Activated CD8-positive, alpha-beta memory T cell treated with anti-CD3 and anti-CD28 coated beads, Interleukin-2, amount 10 ng/mL, durations not matched to agents 7 days and 5 days (primary cell): ENCODE results near the gene REEP2. TPM values are rescaled to one million over a fixed set of nuclear protein-coding genes. Genes with fewer than 3 reads are reported as not detected.
A peak's percentile ranks its signal among the peaks of the same experiment; 100 is the strongest.

Experiments
- ATAC-seq: fragments of 150-1000 bp; cut with Tn5 transposase; one replicate; pipeline ENCODE4 v1.10.0; 2021; ENCODE audit warnings: moderate library complexity
- CTCF ChIA-PET: fragments of 350-600 bp; sonication (Branson Sonifier 250); formaldehyde crosslinking; loops from one replicate; lab custom pipeline; 2021; ENCODE audit warnings: antibody characterized with exemption; lab: Charles Lee
- DNase-seq: peaks from one replicate; pipeline ENCODE4 v3.0.0-alpha.2; 2020
- H3K27ac Mint-ChIP-seq: one replicate; pipeline ENCODE4 v1.8.0; 2021; ENCODE audit warnings: mild to moderate bottlenecking, mixed read lengths
- H3K27me3 Mint-ChIP-seq: one replicate; pipeline ENCODE4 v1.8.0; 2021; ENCODE audit warnings: mixed read lengths
- H3K36me3 Mint-ChIP-seq: one replicate; pipeline ENCODE4 v1.8.0; 2021; ENCODE audit warnings: mild to moderate bottlenecking, mixed read lengths
- H3K4me1 Mint-ChIP-seq: one replicate; pipeline ENCODE4 v1.8.0; 2021; ENCODE audit warnings: mixed read lengths
- H3K4me3 Mint-ChIP-seq: one replicate; pipeline ENCODE4 v1.8.0; 2021; ENCODE audit warnings: mild to moderate bottlenecking, moderate library complexity, mixed read lengths
- H3K9me3 Mint-ChIP-seq: one replicate; pipeline ENCODE4 v1.8.0; 2022; ENCODE audit warnings: low read depth, mixed read lengths
- total RNA-seq, 2 experiments: library from RNA; stranded (reverse); gene quantifications; one replicate each; pipeline ENCODE4 v1.2.3, GENCODE V29; 2021

REEP2 gene
- total RNA-seq, 2 experiments from 2014 or later, result 1.7 to 5.4 TPM

- CTCF ChIA-PET, result interaction anchor here (5.7 kb wide), 1 partner anchor 8 kb away, joined by 37 read pairs; no protein-coding TSS in a partner anchor
- Mint-ChIP-seq H3K4me3 (peak overlapping the region; percentile 35), H3K27ac (no peak overlapping the region), H3K36me3 (peaks cover 4% of the 10 kb centered on the region), H3K4me1 (peaks cover 13% of the 10 kb centered on the region), H3K27me3 (peaks cover 7% of the 10 kb centered on the region), H3K9me3 (no peaks in the 10 kb centered on the region)
- no peak for DNase-seq
- ATAC-seq, result no peak
Observed at GRCh38 chr5:138440159-138441073, 1.6 kb downstream of the REEP2 start.

GRCh38 chr5:138441221-138441620 is 2.4 kb downstream of the REEP2 start:
- Mint-ChIP-seq H3K36me3 (no peaks in the 10 kb centered on the region), H3K27ac (no peak overlapping the region), H3K9me3 (no peaks in the 10 kb centered on the region), H3K4me3 (no peak overlapping the region), H3K27me3 (peaks cover 7% of the 10 kb centered on the region), H3K4me1 (peaks cover 13% of the 10 kb centered on the region)
- CTCF ChIA-PET, result interaction anchor here (1.0 to 5.7 kb wide), 2 partner anchors 7 to 63 kb away, joined by 3 to 37 read pairs; no protein-coding TSS in a partner anchor
- no peak for ATAC-seq
- DNase-seq, result no peak

GRCh38 chr5:138444078-138444773 is 5.4 kb downstream of the REEP2 start:
- Mint-ChIP-seq H3K4me3 (no peak overlapping the region), H3K36me3 (no peaks in the 10 kb centered on the region), H3K27me3 (peaks cover 2% of the 10 kb centered on the region), H3K9me3 (no peaks in the 10 kb centered on the region), H3K4me1 (peaks cover 6% of the 10 kb centered on the region), H3K27ac (no peak overlapping the region)
- no peak for DNase-seq
- ATAC-seq, result no peak
- CTCF ChIA-PET, result interaction anchor here (1.5 kb wide), 1 partner anchor 12 kb away, joined by 4 read pairs; no protein-coding TSS in a partner anchor

GRCh38 chr5:138444774-138445546 is 6.1 kb downstream of the REEP2 start:
- H3K4me1 Mint-ChIP-seq, result peaks cover 3% of the 10 kb centered on the region
- no peak for DNase-seq
- H3K36me3 Mint-ChIP-seq, result no peaks in the 10 kb centered on the region
- H3K27ac Mint-ChIP-seq, result no peak overlapping the region
- no peak overlapping the region for H3K4me3 Mint-ChIP-seq
- no peak for ATAC-seq
- CTCF ChIA-PET, result interaction anchor here (1.5 kb wide), 1 partner anchor 11 kb away, joined by 4 read pairs; no protein-coding TSS in a partner anchor
- H3K27me3 Mint-ChIP-seq, result peaks cover 2% of the 10 kb centered on the region
- no peaks in the 10 kb centered on the region for H3K9me3 Mint-ChIP-seq

GRCh38 chr5:138445547-138446271 is 6.9 kb downstream of the REEP2 start:
- Mint-ChIP-seq H3K36me3 (no peaks in the 10 kb centered on the region), H3K4me3 (no peak overlapping the region), H3K9me3 (no peaks in the 10 kb centered on the region), H3K27ac (no peak overlapping the region), H3K4me1 (peaks cover 4% of the 10 kb centered on the region), H3K27me3 (peaks cover 2% of the 10 kb centered on the region)
- no peak for ATAC-seq
- no peak for DNase-seq
- CTCF ChIA-PET, result interaction anchor here (0.9 kb wide), 1 partner anchor 58 kb away, joined by 3 read pairs; no protein-coding TSS in a partner anchor

GRCh38 chr5:138448070-138448469 is 9.2 kb downstream of the REEP2 start:
- DNase-seq, result no peak
- peaks cover 4% of the 10 kb centered on the region for H3K4me1 Mint-ChIP-seq
- ATAC-seq, result no peak
- H3K27ac Mint-ChIP-seq, result no peak overlapping the region
- peaks cover 2% of the 10 kb centered on the region for H3K27me3 Mint-ChIP-seq
- CTCF ChIA-PET, result interaction anchor here (1.5 to 6.2 kb wide), 6 partner anchors 9 to 121 kb away, joined by 4 to 100 read pairs (median 26); partner anchors contain the start of genes EGR1, KDM3B and REEP2
- H3K9me3 Mint-ChIP-seq, result no peaks in the 10 kb centered on the region
- no peaks in the 10 kb centered on the region for H3K36me3 Mint-ChIP-seq
- H3K4me3 Mint-ChIP-seq, result no peak overlapping the region

- DNase-seq (no peak), ATAC-seq (no peak)
- peaks cover 2% of the 10 kb centered on the region for H3K27me3 Mint-ChIP-seq
- no peak overlapping the region for H3K27ac Mint-ChIP-seq
- no peaks in the 10 kb centered on the region for H3K36me3 Mint-ChIP-seq
- CTCF ChIA-PET, result interaction anchor here (0.6 to 6.2 kb wide), 18 partner anchors 10 to 265 kb away, joined by 3 to 100 read pairs (median 4); partner anchors contain the start of genes CDC25C, EGR1, ETF1 and KDM3B
- no peaks in the 10 kb centered on the region for H3K9me3 Mint-ChIP-seq
- H3K4me3 Mint-ChIP-seq, result no peak overlapping the region
- peaks cover 4% of the 10 kb centered on the region for H3K4me1 Mint-ChIP-seq
Observed at GRCh38 chr5:138448481-138449398, 9.9 kb downstream of the REEP2 start.

GRCh38 chr5:138449501-138450239 is 10.8 kb downstream of the REEP2 start:
- no peaks in the 10 kb centered on the region for H3K36me3 Mint-ChIP-seq
- H3K9me3 Mint-ChIP-seq, result no peaks in the 10 kb centered on the region
- H3K4me1 Mint-ChIP-seq, result peaks cover 4% of the 10 kb centered on the region
- H3K4me3 Mint-ChIP-seq, result no peak overlapping the region
- CTCF ChIA-PET, result interaction anchor here (0.6 to 6.2 kb wide), 31 partner anchors 11 to 379 kb away, joined by 3 to 100 read pairs (median 4); partner anchors contain the start of genes BRD8, CDC25C, EGR1 and ETF1
- no peak overlapping the region for H3K27ac Mint-ChIP-seq
- peak; percentile 95 for ATAC-seq
- peak; percentile 84 for DNase-seq
- peaks cover 2% of the 10 kb centered on the region for H3K27me3 Mint-ChIP-seq

GRCh38 chr5:138450971-138451370 is 12.1 kb downstream of the REEP2 start:
- Mint-ChIP-seq H3K4me1 (peaks cover 4% of the 10 kb centered on the region), H3K4me3 (no peak overlapping the region), H3K9me3 (no peaks in the 10 kb centered on the region), H3K36me3 (no peaks in the 10 kb centered on the region), H3K27me3 (peaks cover 2% of the 10 kb centered on the region), H3K27ac (no peak overlapping the region)
- CTCF ChIA-PET, result interaction anchor here (0.6 to 6.2 kb wide), 12 partner anchors 11 to 858 kb away, joined by 3 to 100 read pairs (median 4); partner anchors contain the start of genes CDC25C and EGR1
- DNase-seq (no peak), ATAC-seq (no peak)

- H3K36me3 Mint-ChIP-seq, result no peaks in the 10 kb centered on the region
- no peak overlapping the region for H3K27ac Mint-ChIP-seq
- no peak for DNase-seq
- CTCF ChIA-PET, result interaction anchor here (1.3 to 6.2 kb wide), 3 partner anchors 9 to 49 kb away, joined by 3 to 100 read pairs (median 91); partner anchors contain the start of gene EGR1
- H3K9me3 Mint-ChIP-seq, result no peaks in the 10 kb centered on the region
- ATAC-seq, result no peak
- H3K4me3 Mint-ChIP-seq, result no peak overlapping the region
- H3K4me1 Mint-ChIP-seq, result peaks cover 6% of the 10 kb centered on the region
- H3K27me3 Mint-ChIP-seq, result peaks cover 2% of the 10 kb centered on the region
Observed at GRCh38 chr5:138452720-138453119, 13.9 kb downstream of the REEP2 start.

- no peak overlapping the region for H3K27ac Mint-ChIP-seq
- no peaks in the 10 kb centered on the region for H3K36me3 Mint-ChIP-seq
- peaks cover 2% of the 10 kb centered on the region for H3K27me3 Mint-ChIP-seq
- H3K4me1 Mint-ChIP-seq, result peaks cover 13% of the 10 kb centered on the region
- DNase-seq (no peak), ATAC-seq (no peak)
- H3K4me3 Mint-ChIP-seq, result no peak overlapping the region
- no peaks in the 10 kb centered on the region for H3K9me3 Mint-ChIP-seq
- CTCF ChIA-PET, result interaction anchor here (2.8 to 6.2 kb wide), 3 partner anchors 8 to 51 kb away, joined by 14 to 100 read pairs (median 91); partner anchors contain the start of gene EGR1
Observed at GRCh38 chr5:138453590-138453989, 14.7 kb downstream of the REEP2 start.
